Transverse colon (tissue), 3 donors: ENCODE data around the gene DERA.

Source experiments
- CTCF ChIP-seq, 5 experiments: fragments of 200-600 bp in 3 of 5; fragments of 450-650 bp in 2 of 5; sonication (generic) in 3 of 5; IDR thresholded peaks; 1 replicate in 2 of 5; 2 replicates in 3 of 5; pipeline ENCODE4 v1.5.1; 2016 to 2017; ENCODE audit warnings: antibody characterized with exemption in 5 of 5, inconsistent platforms in 3 of 5, mild to moderate bottlenecking in 2 of 5, moderate library complexity in 1 of 5
- EP300 ChIP-seq: sonication (generic); formaldehyde crosslinking; IDR thresholded peaks from one replicate; pipeline ENCODE4 v1.6.1; 2017; ENCODE audit warnings: antibody characterized with exemption, low read depth

DNA sequence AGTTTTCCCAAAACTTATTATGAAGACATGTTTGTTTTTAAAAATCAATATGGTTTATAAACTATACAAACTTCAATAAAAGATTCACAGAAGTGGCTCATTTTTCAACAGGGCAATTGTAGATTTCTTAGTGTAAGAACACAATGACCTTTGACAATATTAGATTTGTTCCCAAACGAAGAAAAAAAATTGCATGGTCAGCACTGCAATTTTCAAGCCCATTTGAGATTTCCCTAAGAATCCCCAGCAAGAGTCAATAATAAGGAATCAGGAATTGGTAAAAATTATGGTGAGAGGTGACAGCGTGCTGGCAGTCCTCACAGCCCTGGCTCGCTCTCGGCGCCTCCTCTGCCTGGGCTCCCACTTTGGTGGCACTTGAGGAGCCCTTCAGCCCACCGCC is 145.8 kb downstream of the DERA start:
- TF ChIP-seq CTCF (IDR thresholded peaks at IDR 0.05) = no peak
- TF ChIP-seq EP300 = no peak
